PC-9 (cell line): ENCODE measurements around the gene UVSSA. TPM values are rescaled to one million over a fixed set of nuclear protein-coding genes. Genes with fewer than 3 reads are reported as not detected.

Experiments used
- BruUV-seq: library from RNA; stranded (reverse); fragments of 400-500 nt; replicated peaks from 2 replicates; lab custom pipeline; 2021; lab: Mats Ljungman, UMichigan
- CTCF ChIA-PET: fragments of 300-600 bp; sonication (Branson Sonifier 250); formaldehyde crosslinking; loops from one replicate; lab custom pipeline; 2022; ENCODE audit warnings: antibody characterized with exemption; lab: Charles Lee
- POLR2A ChIA-PET: fragments of 300-600 bp; sonication (Branson Sonifier 250); formaldehyde crosslinking; loops from one replicate; lab custom pipeline; 2022; ENCODE audit warnings: antibody characterized with exemption; ENCODE audit not compliant: unreplicated experiment; lab: Charles Lee
- DNase-seq, 2 experiments: peaks; one replicate each; pipeline versions ENCODE4 v3.0.0 to v3.0.0-alpha.2; 2015 to 2022; ENCODE audit warnings: mixed read lengths in 1 of 2
- H2AFZ ChIP-seq: fragments of 200-600 bp; sonication (generic); 2 replicates; pipeline ENCODE4 v1.8.1; 2017; ENCODE audit warnings: antibody characterized with exemption
- H3F3A ChIP-seq: fragments of 200-600 bp; sonication (generic); 2 replicates; pipeline ENCODE4 v1.8.1; 2017; ENCODE audit warnings: antibody characterized with exemption, mild to moderate bottlenecking, low read depth; ENCODE audit not compliant: insufficient read depth
- H3K27ac ChIP-seq: fragments of 200-600 bp; sonication (generic); 2 replicates; pipeline ENCODE4 v1.6.1; 2016; ENCODE audit warnings: mixed run types
- H3K27me3 ChIP-seq: fragments of 200-600 bp; sonication (generic); 2 replicates; pipeline ENCODE4 v1.6.1; 2016; ENCODE audit warnings: low read depth, mixed run types; ENCODE audit not compliant: insufficient read depth
- H3K36me3 ChIP-seq: fragments of 200-600 bp; sonication (generic); 2 replicates; pipeline ENCODE4 v1.6.1; 2016; ENCODE audit warnings: low read depth, mixed run types
- H3K4me1 ChIP-seq: fragments of 200-600 bp; sonication (generic); replicated peaks from 2 replicates; pipeline ENCODE4 v1.6.1; 2016; ENCODE audit warnings: mixed run types; ENCODE audit not compliant: insufficient read depth
- H3K4me2 ChIP-seq: fragments of 200-600 bp; sonication (generic); 2 replicates; pipeline ENCODE4 v1.6.1; 2017; ENCODE audit warnings: mixed run types
- H3K4me3 ChIP-seq: fragments of 200-600 bp; sonication (generic); 2 replicates; pipeline ENCODE4 v1.6.1; 2016; ENCODE audit warnings: mixed run types
- H3K79me2 ChIP-seq: fragments of 200-600 bp; sonication (generic); 2 replicates; pipeline ENCODE4 v1.6.1; 2017; ENCODE audit warnings: low read depth, mixed run types
- H3K9me2 ChIP-seq: fragments of 200-600 bp; sonication (generic); 2 replicates; pipeline ENCODE4 v1.8.1; 2017; ENCODE audit warnings: mild to moderate bottlenecking; ENCODE audit not compliant: insufficient read depth
- H3K9me3 ChIP-seq: fragments of 200-600 bp; sonication (generic); 2 replicates; pipeline ENCODE4 v1.8.1; 2016; ENCODE audit warnings: low read depth; ENCODE audit not compliant: insufficient read depth
- H4K20me1 ChIP-seq: fragments of 200-600 bp; sonication (generic); 2 replicates; pipeline ENCODE4 v1.8.1; 2017; ENCODE audit not compliant: insufficient read depth
- EZH2 ChIP-seq: fragments of 200-600 bp; sonication (generic); IDR thresholded peaks from 2 replicates; pipeline ENCODE4 v1.8.0; 2017; ENCODE audit warnings: antibody characterized with exemption, low read depth
- intact Hi-C: fragments of 100-400 bp; cut with micrococcal nuclease; formaldehyde crosslinking; loops from one replicate; pipeline ENCODE4 v1.10.0; 2022; ENCODE audit not compliant: unreplicated experiment
- total RNA-seq: library from RNA; stranded (reverse); gene quantifications from 2 replicates; pipeline ENCODE4 v1.2.3, GENCODE V29; 2021
- TF ChIP-seq, protein P1 (sequence below): fragments of 200-600 bp; sonication (generic); conservative IDR thresholded peaks from 2 replicates; pipeline ENCODE4 v1.6.1; 2017; ENCODE audit warnings: mixed run types, antibody characterized with exemption, mild to moderate bottlenecking, moderate library complexity

UVSSA gene
- total RNA-seq, 1 experiment from 2014 or later: 24.3 TPM

DNA sequence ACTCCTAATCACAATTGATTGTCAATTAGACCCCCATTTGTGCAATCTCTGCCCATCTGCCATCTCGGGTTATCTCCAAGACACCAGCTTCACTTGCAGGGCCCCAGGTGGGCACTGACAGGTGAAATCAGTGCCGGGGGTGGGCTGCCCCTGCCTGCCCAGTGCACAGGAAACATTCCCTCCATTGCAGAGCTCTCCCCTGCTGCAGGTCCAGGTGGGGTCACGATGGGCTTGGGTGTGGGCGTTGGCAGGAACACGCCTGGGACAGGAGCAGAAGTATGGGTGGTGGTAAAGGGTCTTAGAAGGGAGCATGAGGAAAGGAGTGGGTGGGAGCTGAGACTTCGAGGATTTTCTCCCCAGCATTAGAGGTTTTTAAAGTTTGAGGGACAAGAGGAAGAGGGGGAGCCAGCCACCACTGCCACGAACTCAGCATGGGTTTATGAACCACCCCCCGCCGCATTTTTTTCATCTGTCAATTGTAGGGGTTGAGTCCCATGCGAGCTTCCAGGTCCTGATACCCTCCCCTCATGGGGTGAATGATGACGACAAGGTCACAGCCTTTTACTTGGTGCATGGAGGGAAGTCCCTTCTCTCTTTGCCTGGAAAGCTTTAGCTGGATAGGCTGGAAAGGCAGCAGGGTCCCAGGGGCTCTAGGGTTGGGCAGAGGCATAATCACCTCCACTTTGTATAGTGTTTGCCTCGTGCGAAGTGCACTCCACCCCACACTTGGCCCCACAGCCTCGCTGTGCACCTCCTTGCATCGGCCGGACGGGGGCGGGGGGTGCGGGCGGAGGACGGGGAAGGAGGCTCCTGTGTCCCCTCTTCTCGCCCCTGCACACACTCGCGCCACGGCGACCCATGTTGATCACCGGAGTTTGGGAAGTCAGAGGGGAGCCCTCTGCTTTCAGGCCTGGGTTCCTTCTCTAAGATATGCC lies 62.8 kb downstream of the UVSSA start:
- Histone ChIP-seq H3K36me3 (no peaks in the 10 kb centered on the region), H3K27me3 (peaks cover 34% of the 10 kb centered on the region), H3K9me3 (no peaks in the 10 kb centered on the region), H3K79me2 (no peaks in the 10 kb centered on the region), H3K4me3 (no peak overlapping the region), H4K20me1 (no peaks in the 10 kb centered on the region), H3K9me2 (no peaks in the 10 kb centered on the region), H3K4me1 (no peaks in the 10 kb centered on the region), H3F3A (no peaks in the 10 kb centered on the region), H3K4me2 (no peak overlapping the region), H2AFZ (no peak overlapping the region), H3K27ac (no peak overlapping the region)
- DNase-seq: no peak
- no TSS peak for BruUV-seq
- POLR2A ChIA-PET: no interaction called here
- TF ChIP-seq, protein P1, sequence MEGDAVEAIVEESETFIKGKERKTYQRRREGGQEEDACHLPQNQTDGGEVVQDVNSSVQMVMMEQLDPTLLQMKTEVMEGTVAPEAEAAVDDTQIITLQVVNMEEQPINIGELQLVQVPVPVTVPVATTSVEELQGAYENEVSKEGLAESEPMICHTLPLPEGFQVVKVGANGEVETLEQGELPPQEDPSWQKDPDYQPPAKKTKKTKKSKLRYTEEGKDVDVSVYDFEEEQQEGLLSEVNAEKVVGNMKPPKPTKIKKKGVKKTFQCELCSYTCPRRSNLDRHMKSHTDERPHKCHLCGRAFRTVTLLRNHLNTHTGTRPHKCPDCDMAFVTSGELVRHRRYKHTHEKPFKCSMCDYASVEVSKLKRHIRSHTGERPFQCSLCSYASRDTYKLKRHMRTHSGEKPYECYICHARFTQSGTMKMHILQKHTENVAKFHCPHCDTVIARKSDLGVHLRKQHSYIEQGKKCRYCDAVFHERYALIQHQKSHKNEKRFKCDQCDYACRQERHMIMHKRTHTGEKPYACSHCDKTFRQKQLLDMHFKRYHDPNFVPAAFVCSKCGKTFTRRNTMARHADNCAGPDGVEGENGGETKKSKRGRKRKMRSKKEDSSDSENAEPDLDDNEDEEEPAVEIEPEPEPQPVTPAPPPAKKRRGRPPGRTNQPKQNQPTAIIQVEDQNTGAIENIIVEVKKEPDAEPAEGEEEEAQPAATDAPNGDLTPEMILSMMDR: no peak
- no peak for TF ChIP-seq EZH2
- intact Hi-C loops: no loop called here
- CTCF ChIA-PET: no interaction called here

DNA sequence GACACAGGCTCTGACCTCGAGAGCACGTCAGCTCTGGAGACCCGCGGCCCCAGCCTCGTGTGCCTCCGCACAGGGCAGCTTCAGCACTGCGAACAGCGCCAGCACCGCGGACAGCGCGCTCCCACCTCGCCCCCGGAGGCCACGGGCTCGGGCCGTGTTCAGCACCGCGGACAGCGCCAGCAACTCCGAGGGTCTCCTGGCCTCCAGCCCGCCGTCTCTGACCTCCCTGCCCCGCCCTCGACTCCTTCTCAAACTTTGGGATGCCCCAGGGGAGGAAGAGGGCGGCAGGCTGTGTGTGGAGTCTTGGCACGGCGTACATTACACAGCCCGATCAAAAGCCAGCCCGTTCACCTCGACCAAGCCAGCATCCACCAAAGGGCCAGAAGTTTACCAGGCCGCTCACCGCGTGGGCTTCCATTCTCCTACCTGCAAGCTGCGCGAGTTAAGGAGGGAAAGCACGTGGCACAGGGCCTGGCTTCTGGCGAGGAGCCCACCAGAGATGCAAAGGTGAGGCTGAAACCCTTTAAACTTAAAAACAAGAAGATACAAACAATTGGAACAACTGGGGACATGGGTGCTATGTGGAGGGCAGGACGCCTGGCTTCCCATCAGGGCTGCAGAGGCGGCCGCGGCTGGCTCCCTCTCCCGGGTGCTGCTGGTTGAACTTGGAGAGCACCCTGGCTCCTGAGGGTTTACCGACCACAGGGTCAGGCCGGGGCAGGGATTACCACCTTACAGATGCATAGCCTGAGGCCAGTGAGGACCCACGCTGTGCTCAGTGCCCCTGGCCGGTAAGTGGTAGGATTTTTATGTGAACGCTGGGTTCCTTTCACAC lies 63.7 kb downstream of the UVSSA start:
- intact Hi-C loops: no loop called here
- DNase-seq: peak in 1 of 2 experiments; percentile 29
- ChIA-PET CTCF (no interaction called here), POLR2A (no interaction called here)
- no peaks in the 10 kb centered on the region for H3K9me3 ChIP-seq
- no peaks in the 10 kb centered on the region for H3K36me3 ChIP-seq
- H3F3A ChIP-seq: no peaks in the 10 kb centered on the region
- H3K9me2 ChIP-seq: no peaks in the 10 kb centered on the region
- H3K4me1 ChIP-seq: no peaks in the 10 kb centered on the region
- H2AFZ ChIP-seq: no peak overlapping the region
- TF ChIP-seq EZH2: no peak
- TF ChIP-seq, protein P1: no peak
- H3K4me2 ChIP-seq: no peak overlapping the region
- no peaks in the 10 kb centered on the region for H3K79me2 ChIP-seq
- H3K27ac ChIP-seq: no peak overlapping the region
- no TSS peak for BruUV-seq
- H4K20me1 ChIP-seq: no peaks in the 10 kb centered on the region
- H3K27me3 ChIP-seq: peaks cover 34% of the 10 kb centered on the region
- no peak overlapping the region for H3K4me3 ChIP-seq

DNA sequence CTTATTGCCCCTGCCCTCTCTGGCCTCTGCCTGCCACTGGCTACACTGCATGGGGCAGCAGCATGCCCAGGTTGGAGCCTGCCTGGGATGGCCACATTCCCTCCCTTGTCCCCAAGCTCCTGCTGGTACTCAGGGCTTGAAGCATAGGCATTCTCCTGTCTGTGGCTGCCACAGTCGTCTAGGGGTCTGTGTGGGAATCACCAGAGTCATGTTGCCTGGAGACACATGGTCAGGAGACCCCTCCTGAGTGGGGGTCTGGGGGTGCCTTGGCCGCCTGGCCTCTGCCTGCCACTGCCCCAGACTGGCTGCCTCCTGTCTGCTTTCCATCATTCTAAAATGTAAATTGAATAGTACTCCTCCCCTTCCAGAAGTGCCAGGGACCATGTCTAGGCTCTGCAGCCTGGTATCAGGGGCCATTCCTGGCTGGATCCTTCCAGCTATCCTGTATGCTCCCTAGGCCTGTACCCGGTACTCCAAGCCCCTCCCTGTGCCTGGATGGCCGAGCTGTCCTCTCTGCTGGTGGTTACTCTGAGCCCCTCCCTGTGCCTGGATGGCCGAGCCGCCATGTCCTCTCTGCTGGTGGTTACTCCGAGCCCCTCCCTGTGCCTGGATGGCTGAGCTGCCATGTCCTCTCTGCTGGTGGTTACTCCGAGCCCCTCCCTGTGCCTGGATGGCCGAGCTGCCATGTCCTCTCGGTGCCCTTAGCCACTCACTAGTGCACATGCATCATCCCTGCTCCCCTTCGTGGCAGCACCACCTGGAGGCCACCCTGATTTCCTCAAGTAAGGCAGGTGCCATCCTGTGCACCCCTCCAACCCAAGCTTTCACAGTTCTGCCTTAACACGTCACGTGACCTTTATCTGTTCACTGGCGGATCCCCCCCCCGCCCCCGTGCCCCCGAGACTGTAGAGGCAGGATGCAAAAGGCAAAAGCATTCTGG lies 64.7 kb downstream of the UVSSA start:
- POLR2A ChIA-PET: no interaction called here
- H3K36me3 ChIP-seq: no peaks in the 10 kb centered on the region
- H3K4me3 ChIP-seq: no peak overlapping the region
- H3K27ac ChIP-seq: no peak overlapping the region
- H3K9me2 ChIP-seq: no peaks in the 10 kb centered on the region
- H3K4me1 ChIP-seq: no peaks in the 10 kb centered on the region
- no peaks in the 10 kb centered on the region for H3K9me3 ChIP-seq
- no peaks in the 10 kb centered on the region for H3F3A ChIP-seq
- no peak for DNase-seq
- H4K20me1 ChIP-seq: no peaks in the 10 kb centered on the region
- H3K4me2 ChIP-seq: no peak overlapping the region
- no peaks in the 10 kb centered on the region for H3K79me2 ChIP-seq
- intact Hi-C loops: no loop called here
- no peak for TF ChIP-seq EZH2
- CTCF ChIA-PET: no interaction called here
- no TSS peak for BruUV-seq
- H3K27me3 ChIP-seq: peaks cover 40% of the 10 kb centered on the region
- H2AFZ ChIP-seq: no peak overlapping the region
